Uterus (tissue), 4 donors: ENCODE data around the gene MISP. TPM values are rescaled to one million over a fixed set of nuclear protein-coding genes. Genes with fewer than 3 reads are reported as not detected.
A peak's percentile ranks its signal among the peaks of the same experiment; 100 is the strongest.

Experiments
- DNase-seq, 2 donors: peaks; one replicate each; pipeline ENCODE4 v3.0.0-alpha.2; 2019 to 2020
- H3K27ac ChIP-seq, 2 donors: fragments of 200-600 bp; sonication (generic); 1 replicate in 1 of 2; 2 replicates in 1 of 2; pipeline ENCODE4 v1.5.1; 2016 to 2018
- H3K27me3 ChIP-seq, 2 donors: fragments of 200-600 bp; sonication (generic); one replicate each; pipeline ENCODE4 v1.5.1; 2018 to 2019; ENCODE audit warnings: control low read depth in 1 of 2
- H3K36me3 ChIP-seq, 2 donors: fragments of 200-600 bp; sonication (generic); one replicate each; pipeline ENCODE4 v1.5.1; 2019; ENCODE audit warnings: control low read depth in 1 of 2
- H3K4me1 ChIP-seq, 2 donors: fragments of 200-600 bp; sonication (generic); one replicate each; pipeline ENCODE4 v1.5.1; 2018 to 2019; ENCODE audit warnings: control low read depth in 1 of 2
- H3K4me3 ChIP-seq, 2 donors: fragments of 200-600 bp; sonication (generic); 1 replicate in 1 of 2; 2 replicates in 1 of 2; pipeline ENCODE4 v1.5.1; 2018 to 2019; ENCODE audit warnings: mild to moderate bottlenecking in 1 of 2
- H3K9me3 ChIP-seq, 2 donors: fragments of 200-600 bp; sonication (generic); one replicate each; pipeline ENCODE4 v1.5.1; 2019; ENCODE audit warnings: control low read depth in 1 of 2
- CTCF ChIP-seq, 4 experiments: fragments of 200-600 bp in 2 of 4; fragments of 450-650 bp in 2 of 4; sonication (generic) in 2 of 4; IDR thresholded peaks; one replicate each; pipeline ENCODE4 v1.5.1; 2016 to 2019; ENCODE audit warnings: antibody characterized with exemption in 4 of 4, mild to moderate bottlenecking in 2 of 4, moderate library complexity in 1 of 4
- POLR2A ChIP-seq, 2 donors: fragments of 450-650 bp; IDR thresholded peaks; one replicate each; pipeline ENCODE4 v1.6.1; 2016; ENCODE audit warnings: antibody characterized with exemption in 2 of 2, mild to moderate bottlenecking in 1 of 2, moderate library complexity in 1 of 2
- intact Hi-C: fragments of 100-400 bp; cut with DNase I; formaldehyde crosslinking; loops from one replicate; pipeline ENCODE4 v1.15.1; 2023; ENCODE audit warnings: low total_unique reads
- total RNA-seq, 4 donors: library from RNA; depleted of rRNA in 3 of 4; stranded (reverse); fragments of >200 nt in 3 of 4; gene quantifications; one replicate each; pipeline versions ENCODE4 v1.1.0 to v1.2.4, GENCODE V29; 2014 to 2023
- donor health status: DM: yes; HTN: yes; CAD: no.

Gene MISP
- total RNA-seq, 4 donors from 2014 or later, result 0.26 to 5.5 (median 0.39) TPM

GRCh38 chr19:732148-733069 lies 18.5 kb upstream of the MISP start:
- Histone ChIP-seq H3K4me3 (no peak overlapping the region), H3K27me3 (no peaks in the 10 kb centered on the region), H3K27ac (no peak overlapping the region), H3K36me3 (no peaks in the 10 kb centered on the region), H3K9me3 (no peaks in the 10 kb centered on the region), H3K4me1 (no peaks in the 10 kb centered on the region)
- TF ChIP-seq POLR2A (IDR thresholded peaks at IDR 0.05), result no peak
- TF ChIP-seq CTCF (IDR thresholded peaks at IDR 0.05), result no peak
- no peak for DNase-seq
- intact Hi-C loops, result loop anchor here (5.0 kb wide), 1 partner anchor 65 kb away; no protein-coding TSS in a partner anchor

GRCh38 chr19:734716-735115 lies 16.2 kb upstream of the MISP start:
- Histone ChIP-seq H3K9me3 (no peaks in the 10 kb centered on the region), H3K27ac (no peak overlapping the region), H3K4me3 (no peak overlapping the region), H3K4me1 (no peaks in the 10 kb centered on the region), H3K36me3 (no peaks in the 10 kb centered on the region), H3K27me3 (no peaks in the 10 kb centered on the region)
- DNase-seq, result no peak
- intact Hi-C loops, result loop anchor here (5.0 kb wide), 1 partner anchor 67 kb away; no protein-coding TSS in a partner anchor
- TF ChIP-seq CTCF (IDR thresholded peaks at IDR 0.05), result no peak

- Histone ChIP-seq H3K36me3 (no peaks in the 10 kb centered on the region), H3K4me3 (no peak overlapping the region), H3K4me1 (no peaks in the 10 kb centered on the region), H3K27ac (no peak overlapping the region), H3K27me3 (no peaks in the 10 kb centered on the region), H3K9me3 (no peaks in the 10 kb centered on the region)
- DNase-seq, result no peak
- no peak for TF ChIP-seq POLR2A (IDR thresholded peaks at IDR 0.05)
- TF ChIP-seq CTCF (IDR thresholded peaks at IDR 0.05), result no peak
- intact Hi-C loops, result no loop called here
These were observed 14.8 kb upstream of the MISP start for GRCh38 chr19:736125-736524.

- no peaks in the 10 kb centered on the region for H3K36me3 ChIP-seq
- no peaks in the 10 kb centered on the region for H3K4me1 ChIP-seq
- TF ChIP-seq POLR2A (IDR thresholded peaks at IDR 0.05), result no peak
- TF ChIP-seq CTCF (IDR thresholded peaks at IDR 0.05), result peak; percentile 12 to 44 (median 32)
- intact Hi-C loops, result no loop called here
- no peak overlapping the region for H3K27ac ChIP-seq
- DNase-seq, result peak in 1 of 2 donors; percentile 47
- H3K4me3 ChIP-seq, result no peak overlapping the region
- H3K9me3 ChIP-seq, result no peaks in the 10 kb centered on the region
- no peaks in the 10 kb centered on the region for H3K27me3 ChIP-seq
These were observed 13.3 kb upstream of the MISP start for GRCh38 chr19:737591-738093.

GRCh38 chr19:738509-739128 lies 12.3 kb upstream of the MISP start:
- Histone ChIP-seq H3K4me3 (no peak overlapping the region), H3K36me3 (no peaks in the 10 kb centered on the region), H3K4me1 (no peaks in the 10 kb centered on the region), H3K27me3 (no peaks in the 10 kb centered on the region), H3K9me3 (peaks cover 0 to 2% of the 10 kb centered on the region in 2 donors), H3K27ac (no peak overlapping the region)
- DNase-seq, result no peak
- intact Hi-C loops, result no loop called here
- TF ChIP-seq CTCF (IDR thresholded peaks at IDR 0.05) (no peak), POLR2A (IDR thresholded peaks at IDR 0.05) (no peak)
